Measurements from ENCODE around the gene C1orf146. TPM values are rescaled to one million over a fixed set of nuclear protein-coding genes. Genes with fewer than 3 reads are reported as not detected.
"Not testable (repeated sequence)": the region's sequence is repeated elsewhere in the genome, so short reads cannot be mapped to it uniquely, and the experiment has no call there.

Gene C1orf146
- total and polyA plus RNA-seq, 2 donors from 2014 or later: not detected

DNA sequence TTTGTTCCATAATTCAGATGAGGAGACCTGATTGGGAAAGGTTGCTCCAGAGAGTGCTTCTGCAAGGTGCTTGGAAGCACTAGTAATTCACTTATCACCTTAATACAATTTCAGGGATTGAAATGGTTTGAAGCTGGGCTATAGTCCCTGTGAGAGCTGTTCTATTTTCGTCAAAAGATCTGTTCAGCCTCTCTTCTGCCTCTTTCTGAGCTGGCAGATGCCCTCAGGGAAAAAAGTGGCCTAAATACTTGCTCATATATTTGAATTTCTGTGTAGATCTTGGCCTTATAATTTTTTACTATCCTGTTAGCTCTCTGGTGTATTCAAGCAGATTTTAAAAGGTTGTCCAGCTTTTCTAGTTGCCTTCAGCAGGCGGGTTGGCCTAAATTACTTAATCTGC is 22.3 kb downstream of the C1orf146 start:
- Histone ChIP-seq H3K27ac (ENCODE audit: low read depth in 2 of 2, low read length in 2 of 2) (no peak overlapping the region), H3K4me3 (ENCODE audit: low read length in 3 of 3) (no peak overlapping the region), H3K4me1 (ENCODE audit: control insufficient read depth in 2 of 3, insufficient read depth in 2 of 3, low read depth in 1 of 3, low read length in 3 of 3) (no peaks in the 10 kb centered on the region), H3K36me3 (ENCODE audit: control insufficient read depth in 2 of 3, insufficient read depth in 3 of 3, low read length in 3 of 3) (no peaks in the 10 kb centered on the region), H3K9ac (ENCODE audit: low read length in 3 of 3) (no peak overlapping the region), H3K9me3 (ENCODE audit: control insufficient read depth in 2 of 3, insufficient read depth in 1 of 3, low read length in 3 of 3) (no peaks in the 10 kb centered on the region), H3K27me3 (ENCODE audit: control insufficient read depth, insufficient read depth, low read length) (no peaks in the 10 kb centered on the region)
- DNase-seq: no peak
- TF ChIP-seq, protein P1, sequence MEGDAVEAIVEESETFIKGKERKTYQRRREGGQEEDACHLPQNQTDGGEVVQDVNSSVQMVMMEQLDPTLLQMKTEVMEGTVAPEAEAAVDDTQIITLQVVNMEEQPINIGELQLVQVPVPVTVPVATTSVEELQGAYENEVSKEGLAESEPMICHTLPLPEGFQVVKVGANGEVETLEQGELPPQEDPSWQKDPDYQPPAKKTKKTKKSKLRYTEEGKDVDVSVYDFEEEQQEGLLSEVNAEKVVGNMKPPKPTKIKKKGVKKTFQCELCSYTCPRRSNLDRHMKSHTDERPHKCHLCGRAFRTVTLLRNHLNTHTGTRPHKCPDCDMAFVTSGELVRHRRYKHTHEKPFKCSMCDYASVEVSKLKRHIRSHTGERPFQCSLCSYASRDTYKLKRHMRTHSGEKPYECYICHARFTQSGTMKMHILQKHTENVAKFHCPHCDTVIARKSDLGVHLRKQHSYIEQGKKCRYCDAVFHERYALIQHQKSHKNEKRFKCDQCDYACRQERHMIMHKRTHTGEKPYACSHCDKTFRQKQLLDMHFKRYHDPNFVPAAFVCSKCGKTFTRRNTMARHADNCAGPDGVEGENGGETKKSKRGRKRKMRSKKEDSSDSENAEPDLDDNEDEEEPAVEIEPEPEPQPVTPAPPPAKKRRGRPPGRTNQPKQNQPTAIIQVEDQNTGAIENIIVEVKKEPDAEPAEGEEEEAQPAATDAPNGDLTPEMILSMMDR (IDR thresholded peaks at IDR 0.05; ENCODE audit: borderline replicate concordance, extremely low read depth, insufficient read depth): no peak
- intact Hi-C loops (cut with DNase I): no loop called here
- no peak for FAIRE-seq

DNA sequence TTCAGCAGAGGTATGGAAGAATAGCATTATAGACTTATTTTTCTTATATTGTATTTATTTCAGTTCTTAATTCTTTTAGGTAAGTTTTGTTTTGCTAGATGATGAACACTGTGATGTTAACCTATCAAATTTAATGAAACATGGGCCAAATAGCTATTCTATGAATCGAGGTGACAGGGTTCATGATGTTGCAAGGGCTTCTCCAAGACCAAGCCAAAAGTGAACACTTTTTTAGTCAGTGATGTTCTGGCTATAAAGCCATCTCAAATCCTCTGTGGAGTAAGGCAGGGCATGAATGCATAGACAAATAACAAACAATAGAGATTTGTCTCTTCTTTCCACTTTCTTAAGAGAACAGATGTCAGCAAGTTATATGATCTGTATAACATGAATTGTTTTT is 26.7 kb downstream of the C1orf146 start:
- H3K4me3 ChIP-seq (ENCODE audit: low read length in 3 of 3): no peak overlapping the region
- no peaks in the 10 kb centered on the region for H3K9me3 ChIP-seq (ENCODE audit: control insufficient read depth in 2 of 3, insufficient read depth in 1 of 3, low read length in 3 of 3)
- no peak for DNase-seq
- no peak for FAIRE-seq
- no peaks in the 10 kb centered on the region for H3K27me3 ChIP-seq (ENCODE audit: control insufficient read depth, insufficient read depth, low read length)
- H3K27ac ChIP-seq (ENCODE audit: low read depth in 2 of 2, low read length in 2 of 2): no peak overlapping the region
- intact Hi-C loops (cut with DNase I): no loop called here
- H3K4me1 ChIP-seq (ENCODE audit: control insufficient read depth in 2 of 3, insufficient read depth in 2 of 3, low read depth in 1 of 3, low read length in 3 of 3): no peaks in the 10 kb centered on the region
- TF ChIP-seq, protein P1 (IDR thresholded peaks at IDR 0.05; ENCODE audit: borderline replicate concordance, extremely low read depth, insufficient read depth): no peak
- no peak overlapping the region for H3K9ac ChIP-seq (ENCODE audit: low read length in 3 of 3)
- H3K36me3 ChIP-seq (ENCODE audit: control insufficient read depth in 2 of 3, insufficient read depth in 3 of 3, low read length in 3 of 3): no peaks in the 10 kb centered on the region

DNA sequence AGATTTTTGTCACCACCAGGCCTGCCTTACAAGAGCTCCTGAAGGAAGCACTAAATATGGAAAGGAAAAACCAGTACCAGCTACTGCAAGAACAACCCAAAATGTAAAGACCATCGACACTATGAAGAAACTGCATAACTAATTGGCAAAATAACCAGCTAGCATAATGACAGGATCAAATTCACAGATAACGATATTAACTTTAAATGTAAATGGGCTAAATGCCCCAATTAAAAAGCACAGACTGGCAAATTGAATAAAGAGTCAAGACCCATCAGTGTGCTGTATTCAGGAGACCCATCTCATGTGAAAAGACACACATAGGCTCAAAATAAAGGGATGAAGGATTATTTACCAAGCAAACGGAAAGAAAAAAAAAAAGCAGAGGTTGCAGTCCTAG is 37.0 kb downstream of the C1orf146 start:
- H3K27ac ChIP-seq (ENCODE audit: low read depth in 2 of 2, low read length in 2 of 2); H3K4me1 ChIP-seq (ENCODE audit: control insufficient read depth in 2 of 3, insufficient read depth in 2 of 3, low read depth in 1 of 3, low read length in 3 of 3); DNase-seq; FAIRE-seq; H3K9ac ChIP-seq (ENCODE audit: low read length in 3 of 3); H3K36me3 ChIP-seq (ENCODE audit: control insufficient read depth in 2 of 3, insufficient read depth in 3 of 3, low read length in 3 of 3); H3K27me3 ChIP-seq (ENCODE audit: control insufficient read depth, insufficient read depth, low read length); H3K4me3 ChIP-seq (ENCODE audit: low read length in 3 of 3); H3K9me3 ChIP-seq (ENCODE audit: control insufficient read depth in 2 of 3, insufficient read depth in 1 of 3, low read length in 3 of 3); intact Hi-C loops (cut with DNase I): not testable (repeated sequence)

DNA sequence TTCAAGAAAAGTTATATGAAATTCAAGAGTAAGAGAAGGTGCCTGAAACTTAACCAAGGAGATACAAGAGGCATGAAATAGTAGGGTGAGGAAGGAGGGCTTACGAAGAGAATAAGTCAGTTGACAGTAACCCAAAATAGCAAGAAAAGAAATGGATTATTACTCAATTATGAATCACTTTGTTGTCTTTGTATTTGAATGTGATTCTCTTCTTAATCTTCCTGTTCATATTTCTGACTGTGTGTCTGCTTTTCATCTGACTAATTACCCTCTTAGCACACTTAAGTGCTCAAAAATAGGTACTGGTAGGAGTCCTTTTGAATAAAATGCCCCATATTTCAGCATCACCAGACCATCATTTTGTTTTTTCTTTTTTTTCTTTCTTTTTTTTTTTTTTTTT is 41.6 kb downstream of the C1orf146 start:
- Histone ChIP-seq H3K4me3 (ENCODE audit: low read length in 3 of 3) (no peak overlapping the region), H3K36me3 (ENCODE audit: control insufficient read depth in 2 of 3, insufficient read depth in 3 of 3, low read length in 3 of 3) (peaks cover 3 to 5% (median 4%) of the 10 kb centered on the region in 3 donors), H3K9ac (ENCODE audit: low read length in 3 of 3) (no peak overlapping the region), H3K27me3 (ENCODE audit: control insufficient read depth, insufficient read depth, low read length) (no peaks in the 10 kb centered on the region), H3K9me3 (ENCODE audit: control insufficient read depth in 2 of 3, insufficient read depth in 1 of 3, low read length in 3 of 3) (no peaks in the 10 kb centered on the region), H3K27ac (ENCODE audit: low read depth in 2 of 2, low read length in 2 of 2) (no peak overlapping the region), H3K4me1 (ENCODE audit: control insufficient read depth in 2 of 3, insufficient read depth in 2 of 3, low read depth in 1 of 3, low read length in 3 of 3) (no peaks in the 10 kb centered on the region)
- TF ChIP-seq, protein P1 (IDR thresholded peaks at IDR 0.05; ENCODE audit: borderline replicate concordance, extremely low read depth, insufficient read depth): no peak
- intact Hi-C loops (cut with DNase I): no loop called here
- no peak for FAIRE-seq
- no peak for DNase-seq
